GM23338 (cell line): ENCODE data around the gene CIAO3. TPM values are rescaled to one million over a fixed set of nuclear protein-coding genes. Genes with fewer than 3 reads are reported as not detected.

ENCODE experiments used
- ATAC-seq: fragments of 200-7000 bp; cut with Tn5 transposase; 3 replicates; pipeline ENCODE4 v1.9.1; 2020
- DNase-seq: peaks from one replicate; pipeline ENCODE4 v3.0.0-alpha.2; 2015; ENCODE audit warnings: low spot score
- H2AFZ ChIP-seq: fragments of 200-600 bp; sonication (generic); 2 replicates; pipeline ENCODE4 v1.8.0; 2016; ENCODE audit warnings: antibody characterized with exemption, mild to moderate bottlenecking, moderate library complexity
- H3F3A ChIP-seq: fragments of 200-600 bp; sonication (generic); replicated peaks from 2 replicates; pipeline ENCODE4 v1.8.0; 2017; ENCODE audit warnings: antibody characterized with exemption, mixed run types, low read depth
- H3K27ac ChIP-seq: fragments of 200-600 bp; sonication (generic); 2 replicates; pipeline ENCODE4 v1.6.1; 2016; ENCODE audit warnings: low read depth
- H3K27me3 ChIP-seq: fragments of 200-600 bp; sonication (generic); 2 replicates; pipeline ENCODE4 v1.8.0; 2016; ENCODE audit warnings: mild to moderate bottlenecking, mixed run types, moderate library complexity; ENCODE audit not compliant: insufficient read depth
- H3K36me3 ChIP-seq: fragments of 200-600 bp; sonication (generic); 2 replicates; pipeline ENCODE4 v1.8.0; 2016; ENCODE audit warnings: mild to moderate bottlenecking; ENCODE audit not compliant: insufficient read depth
- H3K4me1 ChIP-seq: fragments of 200-600 bp; sonication (generic); 2 replicates; pipeline ENCODE4 v1.8.0; 2016; ENCODE audit warnings: mild to moderate bottlenecking, moderate library complexity; ENCODE audit not compliant: insufficient read depth
- H3K4me2 ChIP-seq: fragments of 200-600 bp; sonication (generic); 2 replicates; pipeline ENCODE4 v1.7.1; 2017; ENCODE audit warnings: mixed run types
- H3K4me3 ChIP-seq: fragments of 200-600 bp; sonication (generic); 2 replicates; pipeline ENCODE4 v1.6.1; 2016; ENCODE audit warnings: mixed run types
- H3K79me2 ChIP-seq: fragments of 200-600 bp; sonication (generic); replicated peaks from 2 replicates; pipeline ENCODE4 v1.8.0; 2017; ENCODE audit warnings: mild to moderate bottlenecking; ENCODE audit not compliant: insufficient read depth
- H3K9me2 ChIP-seq: fragments of 200-600 bp; sonication (generic); 2 replicates; pipeline ENCODE4 v1.8.0; 2017; ENCODE audit not compliant: insufficient read depth
- H4K20me1 ChIP-seq: fragments of 200-600 bp; sonication (generic); replicated peaks from 2 replicates; pipeline ENCODE4 v1.8.0; 2017; ENCODE audit warnings: mild to moderate bottlenecking; ENCODE audit not compliant: insufficient read depth
- H3K27ac Mint-ChIP-seq: 2 replicates; pipeline ENCODE4 v1.8.0; 2020; ENCODE audit warnings: inconsistent platforms, mild to moderate bottlenecking, moderate library complexity, mixed read lengths
- H3K27me3 Mint-ChIP-seq: 3 replicates; pipeline ENCODE4 v1.8.0; 2022; ENCODE audit warnings: low read depth, mild to moderate bottlenecking, moderate library complexity, mixed read lengths, inconsistent platforms; ENCODE audit not compliant: insufficient read depth, poor library complexity
- H3K36me3 Mint-ChIP-seq: 3 replicates; pipeline ENCODE4 v1.8.0; 2021; ENCODE audit warnings: low read depth, mild to moderate bottlenecking, inconsistent platforms, moderate library complexity, mixed read lengths
- H3K4me1 Mint-ChIP-seq: 3 replicates; pipeline ENCODE4 v1.8.0; 2020; ENCODE audit warnings: mild to moderate bottlenecking, inconsistent platforms, mixed read lengths
- H3K4me3 Mint-ChIP-seq: 3 replicates; pipeline ENCODE4 v1.8.0; 2021; ENCODE audit warnings: moderate library complexity, mild to moderate bottlenecking, inconsistent platforms, mixed read lengths
- H3K9me3 Mint-ChIP-seq: 3 replicates; pipeline ENCODE4 v1.8.0; 2020; ENCODE audit warnings: moderate library complexity, mild to moderate bottlenecking, inconsistent platforms, mixed read lengths
- CREB1 ChIP-seq: fragments of 250-450 bp; sonication (Bioruptor Pico); IDR thresholded peaks from 2 replicates; pipeline ENCODE4 v1.5.0; 2020; ENCODE audit warnings: low read depth, mild to moderate bottlenecking, moderate library complexity
- CTCF ChIP-seq, 2 experiments: fragments of 200-600 bp in 1 of 2; sonication (generic) in 1 of 2; conservative IDR thresholded peaks; 2 replicates each; pipeline versions ENCODE4 v1.5.1 to v1.6.1; 2016 to 2017; ENCODE audit warnings: antibody characterized with exemption in 2 of 2, low read depth in 2 of 2, mild to moderate bottlenecking in 2 of 2, moderate library complexity in 1 of 2
- ETS1 ChIP-seq: IDR thresholded peaks from 2 replicates; pipeline ENCODE4 v1.6.1; 2016; ENCODE audit warnings: antibody characterized with exemption
- EZH2 ChIP-seq: fragments of 200-600 bp; sonication (generic); IDR thresholded peaks from one replicate; pipeline ENCODE4 v1.8.0; 2017; ENCODE audit warnings: antibody characterized with exemption, mild to moderate bottlenecking, low read depth; ENCODE audit not compliant: unreplicated experiment
- JUNB ChIP-seq: IDR thresholded peaks from one replicate; pipeline ENCODE4 v1.6.1; 2016; ENCODE audit warnings: antibody characterized with exemption; ENCODE audit not compliant: unreplicated experiment
- NANOG ChIP-seq: IDR thresholded peaks from 2 replicates; pipeline ENCODE4 v1.6.1; 2016; ENCODE audit warnings: antibody characterized with exemption, borderline replicate concordance
- POLR2AphosphoS5 ChIP-seq: IDR thresholded peaks from 2 replicates; pipeline ENCODE4 v1.6.1; 2016; ENCODE audit warnings: antibody characterized with exemption, low read depth
- REST ChIP-seq: IDR thresholded peaks from one replicate; pipeline ENCODE4 v1.6.1; 2018; ENCODE audit warnings: antibody characterized with exemption; ENCODE audit not compliant: unreplicated experiment
- STAT1 ChIP-seq: IDR thresholded peaks from one replicate; pipeline ENCODE4 v1.6.1; 2016; ENCODE audit warnings: antibody characterized with exemption; ENCODE audit not compliant: unreplicated experiment
- ZNF114 ChIP-seq: fragments of 250-450 bp; sonication (Bioruptor Pico); IDR thresholded peaks from 2 replicates; pipeline ENCODE4 v1.5.0; 2020; ENCODE audit warnings: mild to moderate bottlenecking, moderate library complexity
- ZNF331 ChIP-seq: fragments of 250-450 bp; sonication (Bioruptor Pico); IDR thresholded peaks from 2 replicates; pipeline ENCODE4 v1.5.0; 2020; ENCODE audit warnings: low read depth, mild to moderate bottlenecking, moderate library complexity
- polyA plus RNA-seq: library from polyadenylated mRNA; unstranded; fragments of >200 nt; fragmentation: Nextera tagmentation; extraction: Ambion mirVana; gene quantifications from 2 replicates; pipeline ENCODE4 v1.2.1, GENCODE V29; 2016
- total RNA-seq: library from RNA; depleted of rRNA; stranded (reverse); fragments of >200 nt; shearing (Covaris generic); gene quantifications from 2 replicates; pipeline ENCODE4 v1.2.3, GENCODE V29; 2014

Gene CIAO3
- total and polyA plus RNA-seq, 2 experiments from 2014 or later = 13.0 to 42.3 TPM

GRCh38 chr16:780296-780695 lies 39.5 kb upstream of the CIAO3 start:
- TF ChIP-seq STAT1 (no peak), NANOG (no peak), EZH2 (no peak)
- no peaks in the 10 kb centered on the region for H3K27me3 ChIP-seq
- H3F3A ChIP-seq = peaks cover 3% of the 10 kb centered on the region; the same call in 1 of the 2 replicates
- H3K4me1 Mint-ChIP-seq = no peaks in the 10 kb centered on the region
- no peak overlapping the region for H3K27ac Mint-ChIP-seq
- H3K36me3 Mint-ChIP-seq = no peaks in the 10 kb centered on the region
- no peaks in the 10 kb centered on the region for H3K9me2 ChIP-seq
- peaks cover 13% of the 10 kb centered on the region for H3K27me3 Mint-ChIP-seq
- H3K27ac ChIP-seq = no peak overlapping the region
- H3K9me3 Mint-ChIP-seq = no peaks in the 10 kb centered on the region
- no peaks in the 10 kb centered on the region for H3K79me2 ChIP-seq
- H3K4me3 ChIP-seq = no peak overlapping the region
- H3K4me1 ChIP-seq = no peaks in the 10 kb centered on the region
- no peaks in the 10 kb centered on the region for H3K36me3 ChIP-seq
- no peak for DNase-seq
- H2AFZ ChIP-seq = no peak overlapping the region
- no peak overlapping the region for H3K4me2 ChIP-seq
- no peak for ATAC-seq
- no peaks in the 10 kb centered on the region for H4K20me1 ChIP-seq
- no peak overlapping the region; the same call in 2 of the 3 replicates for H3K4me3 Mint-ChIP-seq

GRCh38 chr16:779561-779960 lies 38.8 kb upstream of the CIAO3 start:
- Histone ChIP-seq H3K4me3 (no peak overlapping the region), H3K4me2 (no peak overlapping the region), H3K27ac (no peak overlapping the region), H3K4me1 (no peaks in the 10 kb centered on the region), H3K79me2 (no peaks in the 10 kb centered on the region), H2AFZ (no peak overlapping the region), H3K36me3 (no peaks in the 10 kb centered on the region), H4K20me1 (no peaks in the 10 kb centered on the region), H3K9me2 (no peaks in the 10 kb centered on the region), H3K27me3 (no peaks in the 10 kb centered on the region), H3F3A (peaks cover 3% of the 10 kb centered on the region; the same call in 1 of the 2 replicates)
- DNase-seq (no peak), ATAC-seq (no peak)
- Mint-ChIP-seq H3K36me3 (no peaks in the 10 kb centered on the region), H3K4me1 (no peaks in the 10 kb centered on the region), H3K27ac (no peak overlapping the region), H3K9me3 (no peaks in the 10 kb centered on the region), H3K27me3 (peaks cover 7% of the 10 kb centered on the region), H3K4me3 (no peak overlapping the region)
- TF ChIP-seq ZNF114 (CRISPR knock-in tag) (no peak), STAT1 (no peak), EZH2 (no peak), ETS1 (no peak), CREB1 (CRISPR knock-in tag) (no peak), REST (no peak), CTCF (conservative IDR thresholded peaks at IDR 0.05; ENCODE audit: low read depth in 2 of 2) (no peak), POLR2AphosphoS5 (no peak), ZNF331 (CRISPR knock-in tag) (no peak), JUNB (no peak)
